GM12891 (cell line): ENCODE data around the gene CYP8B1.

Source experiments
- POLR2A ChIP-seq: IDR thresholded peaks from 2 replicates; pipeline ENCODE4 v1.6.1; 2011; ENCODE audit warnings: low read depth, low read length, control low read depth
- POLR2AphosphoS5 ChIP-seq: IDR thresholded peaks from 2 replicates; pipeline ENCODE4 v1.6.1; 2011; ENCODE audit warnings: low read depth, low read length, control low read depth
- POU2F2 ChIP-seq: IDR thresholded peaks from 2 replicates; pipeline ENCODE4 v1.6.1; 2011; ENCODE audit warnings: low read depth, mild to moderate bottlenecking, control low read depth, low read length, moderate library complexity
- TAF1 ChIP-seq: IDR thresholded peaks from 2 replicates; pipeline ENCODE4 v1.6.1; 2011; ENCODE audit warnings: low read depth, low read length, control low read depth

DNA sequence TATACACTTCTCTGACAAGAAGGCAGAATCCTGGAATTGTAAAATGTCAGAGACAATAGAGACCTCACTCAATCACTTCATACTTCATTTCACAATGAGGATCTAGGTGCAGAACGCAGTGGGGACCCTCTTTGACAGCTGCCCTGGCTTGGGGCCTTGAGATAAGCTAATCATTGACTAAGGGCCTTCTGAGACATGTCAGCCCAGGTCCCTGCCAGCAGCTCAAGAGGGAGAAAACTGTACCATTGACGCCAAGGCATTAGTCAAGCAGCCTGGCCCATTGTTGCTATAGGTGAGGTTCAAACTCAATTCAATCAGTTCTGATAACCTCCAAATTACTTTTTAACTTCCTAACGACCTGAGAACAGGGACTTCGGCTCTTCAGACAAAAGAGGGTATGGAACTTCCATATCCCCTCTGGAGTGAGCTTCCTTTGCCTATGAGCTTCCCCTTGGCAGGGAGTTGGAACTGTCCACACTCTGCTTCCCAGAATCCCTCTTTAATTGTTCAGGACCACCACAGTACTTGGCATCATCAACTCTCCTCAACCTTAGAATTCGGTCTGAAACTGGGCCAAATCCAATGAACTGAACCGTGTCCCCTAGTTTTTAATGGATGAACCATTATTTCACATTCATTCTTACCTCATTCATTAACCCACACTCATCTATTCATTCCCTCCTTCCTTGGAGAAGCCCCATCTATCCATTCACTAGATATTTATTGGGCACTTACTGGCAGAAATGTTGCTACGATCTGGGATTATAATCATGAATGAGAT lies 1.5 kb upstream of the CYP8B1 start:
- TF ChIP-seq POLR2A (no peak), POLR2AphosphoS5 (no peak), TAF1 (no peak), POU2F2 (no peak)
